ENCODE measurements around the gene SMAD3.
A peak's percentile ranks its signal among the peaks of the same experiment; 100 is the strongest.
"Not testable (repeated sequence)": the region's sequence is repeated elsewhere in the genome, so short reads cannot be mapped to it uniquely, and the experiment has no call there.

SMAD3 gene

GRCh38 chr15:67065531-67066005 is at the start of gene SMAD3:
SMAD3 (plus strand) TSS chr15:67065602; CDS start chr15:67066155, 553 bp downstream.
- TF ChIP-seq CTCF (IDR thresholded peaks at IDR 0.05; ENCODE audit: borderline replicate concordance, control extremely low read depth, extremely low read depth, insufficient read depth, missing control alignments): no peak
- in situ Hi-C loops (cut with MboI; ENCODE audit: low sequenced_read_pairs, unreplicated experiment): no loop called here
- peak; percentile 87 for DNase-seq (ENCODE audit: low spot score)

GRCh38 chr15:67017311-67017710 is 48.1 kb upstream of the SMAD3 start:
- in situ Hi-C loops (cut with MboI; ENCODE audit: low sequenced_read_pairs, unreplicated experiment): no loop called here
- DNase-seq (ENCODE audit: low spot score): no peak
- no peak for TF ChIP-seq CTCF (IDR thresholded peaks at IDR 0.05; ENCODE audit: borderline replicate concordance, control extremely low read depth, extremely low read depth, insufficient read depth, missing control alignments)

GRCh38 chr15:67018026-67018425 is 47.4 kb upstream of the SMAD3 start:
- in situ Hi-C loops (cut with MboI; ENCODE audit: low sequenced_read_pairs, unreplicated experiment): no loop called here

GRCh38 chr15:67018441-67018840 is 47.0 kb upstream of the SMAD3 start:
- in situ Hi-C loops (cut with MboI; ENCODE audit: low sequenced_read_pairs, unreplicated experiment): no loop called here
- DNase-seq (ENCODE audit: low spot score): no peak
- TF ChIP-seq CTCF (IDR thresholded peaks at IDR 0.05; ENCODE audit: borderline replicate concordance, control extremely low read depth, extremely low read depth, insufficient read depth, missing control alignments): no peak

More at GRCh38 chr15:67018026-67018425, 47.4 kb upstream of the SMAD3 start:
- no peak for TF ChIP-seq CTCF (IDR thresholded peaks at IDR 0.05; ENCODE audit: borderline replicate concordance, control extremely low read depth, extremely low read depth, insufficient read depth, missing control alignments)
- DNase-seq (ENCODE audit: low spot score): no peak

GRCh38 chr15:67019069-67019468 is 46.3 kb upstream of the SMAD3 start:
- TF ChIP-seq CTCF (IDR thresholded peaks at IDR 0.05; ENCODE audit: borderline replicate concordance, control extremely low read depth, extremely low read depth, insufficient read depth, missing control alignments): no peak
- in situ Hi-C loops (cut with MboI; ENCODE audit: low sequenced_read_pairs, unreplicated experiment): no loop called here
- DNase-seq (ENCODE audit: low spot score): no peak

- DNase-seq (ENCODE audit: low spot score): no peak
- in situ Hi-C loops (cut with MboI; ENCODE audit: low sequenced_read_pairs, unreplicated experiment): no loop called here
- TF ChIP-seq CTCF (IDR thresholded peaks at IDR 0.05; ENCODE audit: borderline replicate concordance, control extremely low read depth, extremely low read depth, insufficient read depth, missing control alignments): no peak
Measured at GRCh38 chr15:67019884-67020520, 45.4 kb upstream of the SMAD3 start.

- DNase-seq (ENCODE audit: low spot score); in situ Hi-C loops (cut with MboI; ENCODE audit: low sequenced_read_pairs, unreplicated experiment): not testable (repeated sequence)
Measured at GRCh38 chr15:67020668-67021067, 44.7 kb upstream of the SMAD3 start.

Data from GM13976 (cell line).